ENCODE results near the gene GJD4. TPM values are rescaled to one million over a fixed set of nuclear protein-coding genes. Genes with fewer than 3 reads are reported as not detected.

GJD4 gene
- total and polyA plus RNA-seq, 2 donors (not counting 1 experiment from before 2014, with no cell fraction given): not detected

GRCh38 chr10:35563261-35563891 lies 41.8 kb upstream of the GJD4 start:
- Mint-ChIP-seq H3K9me3 (ENCODE audit: insufficient read depth) (no peaks in the 10 kb centered on the region), H3K27ac (no peak overlapping the region), H3K4me3 (no peak overlapping the region), H3K4me1 (peaks cover 19% of the 10 kb centered on the region), H3K27me3 (no peaks in the 10 kb centered on the region)
- peaks cover 12 to 20% of the 10 kb centered on the region in 2 donors for H3K4me1 ChIP-seq (ENCODE audit: control insufficient read depth in 2 of 2, insufficient read depth in 2 of 2, low read length in 2 of 2)
- POLR2A ChIA-PET: no interaction called here
- intact Hi-C loops (cut with micrococcal nuclease): loop anchor here (1.0 to 2.0 kb wide), 4 partner anchors 184 to 441 kb away; no protein-coding TSS in a partner anchor
- 31% methylated on average over 7 of the region's 13 CpGs for WGBS (ENCODE audit: insufficient coverage)
- H3K4me2 ChIP-seq (replicated peaks; ENCODE audit: low read depth, low read length, poor library complexity, severe bottlenecking): no peak overlapping the region
- peak; percentile 54 for ATAC-seq (ENCODE audit: low read depth)
- DNase-seq: peak; percentile 66
- peaks cover 8% of the 10 kb centered on the region for H4K20me1 ChIP-seq (ENCODE audit: control insufficient read depth, insufficient read depth, low read length, poor library complexity, severe bottlenecking)
- peak; percentile 98 for TF ChIP-seq CTCF (IDR thresholded peaks at IDR 0.05)
- TF ChIP-seq EZH2 (IDR thresholded peaks at IDR 0.05; ENCODE audit: borderline replicate concordance, insufficient read depth, low read depth, low read length, poor library complexity, severe bottlenecking): no peak
- no peak overlapping the region for H2AFZ ChIP-seq (ENCODE audit: insufficient read depth, low read depth, low read length, poor library complexity, severe bottlenecking)
- H3K9me3 ChIP-seq (ENCODE audit: control extremely low read depth in 1 of 3, control insufficient read depth in 2 of 3, insufficient read depth in 1 of 3, low read length in 2 of 3): no peaks in the 10 kb centered on the region
- H3K79me2 ChIP-seq (ENCODE audit: control insufficient read depth, insufficient read depth, low read length): peaks cover 3% of the 10 kb centered on the region
- H3K27me3 ChIP-seq (replicated peaks in 1 of 4; ENCODE audit: control extremely low read depth in 1 of 4, control insufficient read depth in 3 of 4, insufficient read depth in 4 of 4, low read length in 3 of 4): no peaks in the 10 kb centered on the region
- CTCF ChIA-PET: interaction anchor here (0.6 to 5.7 kb wide), 37 partner anchors 10 to 447 kb away, joined by 3 to 31 read pairs (median 4); no protein-coding TSS in a partner anchor
- peaks cover 0 to 46% of the 10 kb centered on the region in 2 experiments for H3K36me3 ChIP-seq (replicated peaks in 1 of 2; ENCODE audit: control extremely low read depth in 1 of 2, control insufficient read depth in 1 of 2, extremely low read depth in 1 of 2, insufficient read depth in 2 of 2, low read length in 1 of 2)
- H3K9ac ChIP-seq (ENCODE audit: low read length): no peak overlapping the region
- H3K4me3 ChIP-seq (ENCODE audit: control extremely low read depth in 1 of 5, extremely low read depth in 1 of 5, insufficient read depth in 1 of 5, low read depth in 2 of 5, low read length in 4 of 5): no peak overlapping the region
- H3K27ac ChIP-seq (ENCODE audit: low read length in 2 of 2): no peak overlapping the region

GRCh38 chr10:35564341-35564968 lies 40.7 kb upstream of the GJD4 start:
- peaks cover 3% of the 10 kb centered on the region for H3K79me2 ChIP-seq (ENCODE audit: control insufficient read depth, insufficient read depth, low read length)
- H3K36me3 ChIP-seq (replicated peaks in 1 of 2; ENCODE audit: control extremely low read depth in 1 of 2, control insufficient read depth in 1 of 2, extremely low read depth in 1 of 2, insufficient read depth in 2 of 2, low read length in 1 of 2): peaks cover 0 to 51% of the 10 kb centered on the region in 2 experiments
- POLR2A ChIA-PET: interaction anchor here (0.6 kb wide), 1 partner anchor 418 kb away, joined by 8 read pairs; no protein-coding TSS in a partner anchor
- H3K27me3 ChIP-seq (replicated peaks in 1 of 4; ENCODE audit: control extremely low read depth in 1 of 4, control insufficient read depth in 3 of 4, insufficient read depth in 4 of 4, low read length in 3 of 4): no peaks in the 10 kb centered on the region
- Mint-ChIP-seq H3K4me1 (peaks cover 19% of the 10 kb centered on the region), H3K4me3 (no peak overlapping the region), H3K27ac (peak overlapping the region; percentile 46), H3K27me3 (no peaks in the 10 kb centered on the region), H3K9me3 (ENCODE audit: insufficient read depth) (no peaks in the 10 kb centered on the region)
- no peak overlapping the region for H3K4me3 ChIP-seq (ENCODE audit: control extremely low read depth in 1 of 5, extremely low read depth in 1 of 5, insufficient read depth in 1 of 5, low read depth in 2 of 5, low read length in 4 of 5)
- ATAC-seq (ENCODE audit: low read depth) (no peak), DNase-seq (peak; percentile 30)
- H3K9ac ChIP-seq (ENCODE audit: low read length): no peak overlapping the region
- intact Hi-C loops (cut with micrococcal nuclease): no loop called here
- peaks cover 12 to 20% of the 10 kb centered on the region in 2 donors for H3K4me1 ChIP-seq (ENCODE audit: control insufficient read depth in 2 of 2, insufficient read depth in 2 of 2, low read length in 2 of 2)
- H3K9me3 ChIP-seq (ENCODE audit: control extremely low read depth in 1 of 3, control insufficient read depth in 2 of 3, insufficient read depth in 1 of 3, low read length in 2 of 3): no peaks in the 10 kb centered on the region
- no peak overlapping the region for H2AFZ ChIP-seq (ENCODE audit: insufficient read depth, low read depth, low read length, poor library complexity, severe bottlenecking)
- TF ChIP-seq EZH2 (IDR thresholded peaks at IDR 0.05; ENCODE audit: borderline replicate concordance, insufficient read depth, low read depth, low read length, poor library complexity, severe bottlenecking) (no peak), CTCF (IDR thresholded peaks at IDR 0.05) (no peak)
- WGBS (ENCODE audit: insufficient coverage): 57% methylated on average over 6 of the region's 6 CpGs
- peak overlapping the region; percentile 39 for H3K4me2 ChIP-seq (replicated peaks; ENCODE audit: low read depth, low read length, poor library complexity, severe bottlenecking)
- CTCF ChIA-PET: interaction anchor here (0.7 to 5.7 kb wide), 14 partner anchors 9 to 445 kb away, joined by 3 to 31 read pairs (median 6); no protein-coding TSS in a partner anchor
- peak overlapping the region; percentile 6 to 61 for H3K27ac ChIP-seq (ENCODE audit: low read length in 2 of 2)
- H4K20me1 ChIP-seq (ENCODE audit: control insufficient read depth, insufficient read depth, low read length, poor library complexity, severe bottlenecking): peaks cover 8% of the 10 kb centered on the region
